Measurements from ENCODE around the gene SEMA6D. TPM values are rescaled to one million over a fixed set of nuclear protein-coding genes. Genes with fewer than 3 reads are reported as not detected.

SEMA6D gene
- polyA plus RNA-seq, 1 donor (not counting 4 experiments of a cell fraction or from before 2014, with no cell fraction given): 0.67 TPM

DNA sequence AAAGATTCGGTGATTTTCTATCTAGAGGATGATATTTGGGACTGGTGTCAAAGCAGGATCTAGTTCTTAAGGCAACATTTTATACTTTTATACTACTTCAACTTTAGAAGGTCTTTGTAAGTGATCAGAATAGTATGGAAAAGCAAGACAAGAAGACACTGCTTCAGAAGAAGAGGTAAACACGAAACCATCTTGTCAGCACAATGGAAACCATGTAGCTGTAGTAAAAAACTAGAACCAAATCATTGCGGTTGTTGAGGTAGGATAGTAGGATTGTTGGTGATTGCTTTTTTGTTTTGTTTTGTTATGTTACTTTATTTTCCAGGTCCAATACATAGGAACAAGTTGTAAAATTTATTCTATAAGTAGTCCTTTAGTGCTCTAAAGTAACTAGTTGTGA lies 40.0 kb downstream of the SEMA6D start:
- Histone ChIP-seq H3K27ac (ENCODE audit: control insufficient read depth, insufficient read depth, low read length) (no peak overlapping the region), H3K4me3 (ENCODE audit: control insufficient read depth in 2 of 3, extremely low read depth in 1 of 3, insufficient read depth in 2 of 3, low read depth in 1 of 3, low read length in 3 of 3) (no peak overlapping the region), H4K20me1 (ENCODE audit: control insufficient read depth, extremely low read depth, insufficient read depth, low read length) (no peaks in the 10 kb centered on the region), H3K9ac (ENCODE audit: control insufficient read depth, extremely low read depth, insufficient read depth, low read length) (no peak overlapping the region), H3K27me3 (ENCODE audit: control insufficient read depth, extremely low read depth, insufficient read depth, low read length) (no peaks in the 10 kb centered on the region), H3K36me3 (ENCODE audit: control insufficient read depth in 2 of 2, extremely low read depth in 1 of 2, insufficient read depth in 2 of 2, low read length in 2 of 2) (no peaks in the 10 kb centered on the region), H3K9me1 (ENCODE audit: control insufficient read depth, extremely low read depth, insufficient read depth, low read length) (no peaks in the 10 kb centered on the region), H3K4me1 (ENCODE audit: control insufficient read depth, extremely low read depth, insufficient read depth, low read length) (peaks cover 13% of the 10 kb centered on the region), H2AFZ (ENCODE audit: control insufficient read depth, low read length) (no peak overlapping the region), H3K4me2 (ENCODE audit: control insufficient read depth, extremely low read depth, insufficient read depth, low read depth, low read length) (no peak overlapping the region), H3K9me3 (ENCODE audit: control insufficient read depth, low read depth, low read length) (peaks cover 1% of the 10 kb centered on the region), H3K79me2 (ENCODE audit: control insufficient read depth, insufficient read depth, low read length) (no peaks in the 10 kb centered on the region)
- no peak for TF ChIP-seq CTCF (optimal IDR thresholded peaks at IDR 0.05 in 1 of 3, IDR thresholded peaks at IDR 0.05 in 1 of 3, conservative IDR thresholded peaks at IDR 0.05 in 1 of 3; ENCODE audit: extremely low read depth in 1 of 3, insufficient read depth in 2 of 3, low read length in 3 of 3)
- no peak for TF ChIP-seq EZH2 (IDR thresholded peaks at IDR 0.05; ENCODE audit: low read length)
- DNase-seq (ENCODE audit: low read depth, low spot score) (no peak), FAIRE-seq (no peak)
- dilution Hi-C loops (cut with MboI; ENCODE audit: extremely low pct_ligation_motif_present, low sequenced_read_pairs): no loop called here

- H3K9me1 ChIP-seq (ENCODE audit: control insufficient read depth, extremely low read depth, insufficient read depth, low read length): no peaks in the 10 kb centered on the region
Observed at GRCh38 chr15:47762621-47763020, 45.3 kb downstream of the SEMA6D start.

More at GRCh38 chr15:47762621-47763020, 45.3 kb downstream of the SEMA6D start:
- no peaks in the 10 kb centered on the region for H3K9me3 ChIP-seq (ENCODE audit: control insufficient read depth, low read depth, low read length)
- H3K27me3 ChIP-seq (ENCODE audit: control insufficient read depth, extremely low read depth, insufficient read depth, low read length): no peaks in the 10 kb centered on the region
- H3K4me1 ChIP-seq (ENCODE audit: control insufficient read depth, extremely low read depth, insufficient read depth, low read length): no peaks in the 10 kb centered on the region
- H3K9ac ChIP-seq (ENCODE audit: control insufficient read depth, extremely low read depth, insufficient read depth, low read length): no peak overlapping the region
- H4K20me1 ChIP-seq (ENCODE audit: control insufficient read depth, extremely low read depth, insufficient read depth, low read length): no peaks in the 10 kb centered on the region
- dilution Hi-C loops (cut with MboI; ENCODE audit: extremely low pct_ligation_motif_present, low sequenced_read_pairs): no loop called here
- no peaks in the 10 kb centered on the region for H3K79me2 ChIP-seq (ENCODE audit: control insufficient read depth, insufficient read depth, low read length)
- H3K36me3 ChIP-seq (ENCODE audit: control insufficient read depth in 2 of 2, extremely low read depth in 1 of 2, insufficient read depth in 2 of 2, low read length in 2 of 2): no peaks in the 10 kb centered on the region
- TF ChIP-seq CTCF (optimal IDR thresholded peaks at IDR 0.05 in 1 of 3, IDR thresholded peaks at IDR 0.05 in 1 of 3, conservative IDR thresholded peaks at IDR 0.05 in 1 of 3; ENCODE audit: extremely low read depth in 1 of 3, insufficient read depth in 2 of 3, low read length in 3 of 3) (no peak), EZH2 (IDR thresholded peaks at IDR 0.05; ENCODE audit: low read length) (no peak)
- no peak overlapping the region for H3K27ac ChIP-seq (ENCODE audit: control insufficient read depth, insufficient read depth, low read length)
- FAIRE-seq: no peak
- H3K4me2 ChIP-seq (ENCODE audit: control insufficient read depth, extremely low read depth, insufficient read depth, low read depth, low read length): no peak overlapping the region
- no peak overlapping the region for H2AFZ ChIP-seq (ENCODE audit: control insufficient read depth, low read length)
- H3K4me3 ChIP-seq (ENCODE audit: control insufficient read depth in 2 of 3, extremely low read depth in 1 of 3, insufficient read depth in 2 of 3, low read depth in 1 of 3, low read length in 3 of 3): no peak overlapping the region
- DNase-seq (ENCODE audit: low read depth, low spot score): no peak
